Measurements from ENCODE around the gene LRRC46. TPM values are rescaled to one million over a fixed set of nuclear protein-coding genes. Genes with fewer than 3 reads are reported as not detected.

The LRRC46 gene
- total and polyA plus RNA-seq, 2 experiments from 2014 or later, result 1.9 TPM; not detected in 1

DNA sequence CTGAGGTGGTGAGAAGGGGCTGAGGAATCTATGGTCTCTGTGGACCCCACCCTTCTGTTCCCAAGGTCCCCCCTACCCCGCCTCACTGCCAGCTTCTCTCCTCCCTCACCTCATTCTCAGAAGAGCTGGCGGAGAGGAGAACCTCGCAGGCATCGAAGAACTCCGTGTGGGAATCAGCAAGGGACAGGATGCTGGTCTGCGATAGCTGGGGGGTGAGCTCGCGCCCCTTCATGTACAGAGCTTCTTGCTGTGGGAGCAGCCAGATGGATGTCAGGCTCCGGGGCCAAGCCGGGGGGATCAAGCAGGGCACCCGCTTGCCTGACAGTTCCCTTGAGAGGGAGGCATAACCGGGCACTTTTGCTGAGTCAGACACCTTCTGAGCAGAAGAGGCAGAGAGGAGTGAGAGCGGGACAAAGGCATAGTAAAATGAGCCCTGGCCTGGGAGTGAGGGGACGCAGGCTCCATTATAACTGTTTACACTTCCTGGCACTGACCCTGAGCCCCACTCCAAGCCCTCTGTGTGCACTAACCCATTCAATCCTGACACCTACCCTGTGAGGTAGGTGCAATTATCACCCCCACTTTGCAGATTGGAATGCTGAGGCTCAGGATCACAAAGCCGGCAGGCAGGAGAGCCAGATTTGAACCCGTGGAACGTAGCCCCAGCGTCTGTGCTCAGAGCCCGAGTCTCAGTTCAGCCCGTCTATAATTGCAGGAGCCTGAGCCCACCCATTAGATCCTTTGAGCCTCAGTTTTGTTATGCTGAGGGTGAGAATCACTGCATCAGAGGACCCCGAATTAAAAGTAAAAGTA is 16.2 kb upstream of the LRRC46 start:
- no peak for DNase-seq (ENCODE audit: low read depth in 1 of 2, low spot score in 1 of 2)
- Histone ChIP-seq H3K36me3 (peaks cover 5% of the 10 kb centered on the region), H3K4me1 (ENCODE audit: low read depth) (no peaks in the 10 kb centered on the region), H3K27ac (no peak overlapping the region), H3K27me3 (no peaks in the 10 kb centered on the region), H3K9me3 (ENCODE audit: low read depth) (no peaks in the 10 kb centered on the region), H3K4me3 (no peak overlapping the region)
- TF ChIP-seq, protein P1, sequence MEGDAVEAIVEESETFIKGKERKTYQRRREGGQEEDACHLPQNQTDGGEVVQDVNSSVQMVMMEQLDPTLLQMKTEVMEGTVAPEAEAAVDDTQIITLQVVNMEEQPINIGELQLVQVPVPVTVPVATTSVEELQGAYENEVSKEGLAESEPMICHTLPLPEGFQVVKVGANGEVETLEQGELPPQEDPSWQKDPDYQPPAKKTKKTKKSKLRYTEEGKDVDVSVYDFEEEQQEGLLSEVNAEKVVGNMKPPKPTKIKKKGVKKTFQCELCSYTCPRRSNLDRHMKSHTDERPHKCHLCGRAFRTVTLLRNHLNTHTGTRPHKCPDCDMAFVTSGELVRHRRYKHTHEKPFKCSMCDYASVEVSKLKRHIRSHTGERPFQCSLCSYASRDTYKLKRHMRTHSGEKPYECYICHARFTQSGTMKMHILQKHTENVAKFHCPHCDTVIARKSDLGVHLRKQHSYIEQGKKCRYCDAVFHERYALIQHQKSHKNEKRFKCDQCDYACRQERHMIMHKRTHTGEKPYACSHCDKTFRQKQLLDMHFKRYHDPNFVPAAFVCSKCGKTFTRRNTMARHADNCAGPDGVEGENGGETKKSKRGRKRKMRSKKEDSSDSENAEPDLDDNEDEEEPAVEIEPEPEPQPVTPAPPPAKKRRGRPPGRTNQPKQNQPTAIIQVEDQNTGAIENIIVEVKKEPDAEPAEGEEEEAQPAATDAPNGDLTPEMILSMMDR (IDR thresholded peaks at IDR 0.05; ENCODE audit: low read depth, low read length), result no peak

DNA sequence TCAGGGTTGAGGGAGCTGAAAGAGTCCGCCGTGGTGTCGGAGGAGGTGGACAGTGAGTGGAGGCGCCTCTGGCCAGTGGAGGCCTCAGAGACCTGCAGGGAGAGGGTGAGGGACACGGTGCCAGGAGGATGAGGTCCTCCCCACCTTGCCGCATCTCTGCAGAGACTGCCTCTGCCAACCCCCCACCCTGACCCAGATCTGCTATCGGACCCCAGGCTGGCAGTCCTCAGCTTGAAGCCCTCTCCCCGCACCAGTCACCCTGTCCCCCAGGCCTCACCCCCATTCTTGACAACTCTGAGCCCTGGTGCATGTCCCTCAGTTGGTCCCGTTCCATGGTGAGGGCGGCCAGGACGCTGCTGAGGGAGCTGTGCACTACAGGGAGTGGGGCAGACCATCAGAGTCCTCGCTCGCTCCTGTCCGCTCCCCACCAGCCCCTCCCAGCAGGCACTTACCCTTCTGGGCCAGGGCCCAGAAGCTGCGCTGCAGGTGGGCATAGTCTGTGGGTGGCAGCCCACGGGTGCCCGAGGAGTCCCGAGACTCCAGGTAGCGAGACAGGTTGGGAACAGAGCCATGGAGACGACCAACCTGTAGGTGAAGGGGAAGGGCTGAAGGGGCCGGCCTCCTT is 15.2 kb upstream of the LRRC46 start:
- H3K36me3 ChIP-seq, result peaks cover 5% of the 10 kb centered on the region
- H3K4me3 ChIP-seq, result no peak overlapping the region
- no peaks in the 10 kb centered on the region for H3K27me3 ChIP-seq
- DNase-seq (ENCODE audit: low read depth in 1 of 2, low spot score in 1 of 2), result no peak
- TF ChIP-seq, protein P1 (IDR thresholded peaks at IDR 0.05; ENCODE audit: low read depth, low read length), result no peak
- no peak overlapping the region for H3K27ac ChIP-seq
- peaks cover 3% of the 10 kb centered on the region for H3K4me1 ChIP-seq (ENCODE audit: low read depth)
- H3K9me3 ChIP-seq (ENCODE audit: low read depth), result no peaks in the 10 kb centered on the region

DNA sequence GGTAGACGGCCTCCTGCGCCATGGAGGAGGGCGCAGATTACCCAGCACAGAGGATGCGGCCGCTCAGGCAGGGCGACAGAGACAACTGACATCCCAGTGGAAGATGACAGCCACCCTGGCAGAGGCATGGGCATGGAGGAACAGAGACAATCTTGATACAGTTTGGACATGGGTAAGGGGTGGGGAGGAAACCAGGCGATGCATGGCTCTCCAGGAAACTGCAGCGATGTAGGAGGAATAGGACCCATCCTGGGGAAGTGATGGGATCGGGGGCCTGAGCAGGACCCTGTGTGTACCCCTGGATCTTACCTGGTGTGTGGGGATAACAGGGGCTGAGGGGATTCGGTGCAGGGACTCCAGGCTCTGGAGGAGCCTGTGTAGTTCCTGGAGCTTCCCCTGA is 14.5 kb upstream of the LRRC46 start:
- H3K36me3 ChIP-seq, result peaks cover 5% of the 10 kb centered on the region

DNA sequence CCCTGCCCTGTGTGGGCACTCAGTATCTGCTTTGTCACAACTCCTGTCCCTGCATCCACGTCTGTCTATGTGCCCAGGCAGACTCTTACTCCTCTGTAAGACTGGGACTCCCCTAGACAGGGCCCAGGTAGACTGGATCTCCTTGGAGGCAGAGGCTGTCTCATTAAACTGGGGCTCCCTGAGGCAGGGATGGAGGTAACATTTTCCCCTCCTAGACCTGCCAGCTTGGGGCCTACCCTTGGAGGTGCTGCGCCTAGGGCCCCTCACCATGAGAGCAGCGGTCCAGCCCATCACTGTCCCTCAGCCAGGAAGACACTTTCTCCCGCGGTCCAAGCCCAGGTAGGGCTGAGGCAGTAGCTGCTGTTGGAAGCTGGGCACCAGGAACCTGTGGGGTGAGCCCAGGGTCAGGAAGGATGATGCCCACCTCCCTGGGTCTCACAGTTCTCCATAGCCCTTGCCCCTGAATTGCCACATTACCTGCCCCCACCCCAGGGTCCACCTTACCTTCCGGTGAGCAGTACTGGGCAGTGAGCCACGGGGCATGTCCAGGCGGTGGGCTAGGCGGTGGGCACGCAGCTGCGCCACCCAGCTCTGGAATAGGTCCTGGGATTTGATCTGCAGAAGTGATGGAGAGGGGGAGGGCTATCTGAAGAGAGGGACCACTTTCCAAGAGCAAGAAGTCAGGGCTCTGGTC is 13.3 kb upstream of the LRRC46 start:
- H3K4me1 ChIP-seq (ENCODE audit: low read depth), result peaks cover 8% of the 10 kb centered on the region
- no peak overlapping the region for H3K4me3 ChIP-seq
- no peak for DNase-seq (ENCODE audit: low read depth in 1 of 2, low spot score in 1 of 2)
- H3K27me3 ChIP-seq, result no peaks in the 10 kb centered on the region
- no peak overlapping the region for H3K27ac ChIP-seq
- H3K36me3 ChIP-seq, result peaks cover 5% of the 10 kb centered on the region
- TF ChIP-seq, protein P1 (IDR thresholded peaks at IDR 0.05; ENCODE audit: low read depth, low read length), result no peak
- no peaks in the 10 kb centered on the region for H3K9me3 ChIP-seq (ENCODE audit: low read depth)

More for the DNA sequence above, 14.5 kb upstream of the LRRC46 start:
- Histone ChIP-seq H3K27me3 (no peaks in the 10 kb centered on the region), H3K27ac (no peak overlapping the region), H3K9me3 (ENCODE audit: low read depth) (no peaks in the 10 kb centered on the region), H3K4me1 (ENCODE audit: low read depth) (peaks cover 6% of the 10 kb centered on the region), H3K4me3 (no peak overlapping the region)
- TF ChIP-seq, protein P1 (IDR thresholded peaks at IDR 0.05; ENCODE audit: low read depth, low read length), result no peak
- no peak for DNase-seq (ENCODE audit: low read depth in 1 of 2, low spot score in 1 of 2)

DNA sequence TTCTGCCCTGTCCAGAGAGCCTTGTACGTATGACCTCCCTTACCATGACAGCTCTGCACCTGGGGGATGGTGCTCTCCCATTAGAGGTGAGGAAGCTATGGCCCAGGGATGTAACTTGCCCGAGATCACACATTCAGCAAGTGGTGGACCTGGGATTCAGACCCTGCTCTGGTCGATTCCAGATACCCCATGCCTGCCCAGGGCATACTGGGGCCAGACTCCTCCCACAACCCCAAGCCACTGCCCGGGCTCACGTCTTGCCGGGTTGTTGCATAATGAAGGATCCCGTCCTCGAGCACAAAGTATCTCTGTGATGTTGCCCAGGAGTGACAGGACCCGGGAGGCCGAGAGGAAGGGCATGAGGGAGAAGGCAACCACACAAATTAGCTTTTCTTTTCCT is 12.0 kb upstream of the LRRC46 start:
- Histone ChIP-seq H3K9me3 (ENCODE audit: low read depth) (no peaks in the 10 kb centered on the region), H3K4me3 (no peak overlapping the region), H3K27me3 (no peaks in the 10 kb centered on the region), H3K36me3 (peaks cover 5% of the 10 kb centered on the region), H3K27ac (no peak overlapping the region), H3K4me1 (ENCODE audit: low read depth) (peaks cover 8% of the 10 kb centered on the region)
- DNase-seq (ENCODE audit: low read depth in 1 of 2, low spot score in 1 of 2), result no peak
- TF ChIP-seq, protein P1 (IDR thresholded peaks at IDR 0.05; ENCODE audit: low read depth, low read length), result no peak
